MM.1S (cell line): ENCODE measurements around the gene NDUFA8.

Source experiments
- DNase-seq: peaks from one replicate; pipeline ENCODE4 v3.0.0-alpha.2; 2015
- H2AFZ ChIP-seq: fragments of 300-600 bp; sonication (generic); 2 replicates; pipeline ENCODE4 v1.6.0; 2016; ENCODE audit warnings: antibody characterized with exemption, low read length
- H3F3A ChIP-seq: fragments of 300-600 bp; sonication (generic); 2 replicates; pipeline ENCODE4 v1.6.1; 2016; ENCODE audit warnings: mild to moderate bottlenecking, antibody characterized with exemption, low read length, moderate library complexity, mixed read lengths; ENCODE audit not compliant: insufficient read depth
- H3K27ac ChIP-seq: fragments of 300-600 bp; sonication (generic); 2 replicates; pipeline ENCODE4 v1.5.1; 2016; ENCODE audit warnings: mild to moderate bottlenecking, low read length
- H3K27me3 ChIP-seq: fragments of 300-600 bp; sonication (generic); replicated peaks from 2 replicates; pipeline ENCODE4 v1.6.0; 2016; ENCODE audit warnings: low read length; ENCODE audit not compliant: insufficient read depth
- H3K36me3 ChIP-seq: fragments of 300-600 bp; sonication (generic); replicated peaks from 2 replicates; pipeline ENCODE4 v1.6.1; 2016; ENCODE audit warnings: mild to moderate bottlenecking, low read length, mixed read lengths; ENCODE audit not compliant: insufficient read depth
- H3K4me1 ChIP-seq: fragments of 300-600 bp; sonication (generic); 2 replicates; pipeline ENCODE4 v1.6.1; 2016; ENCODE audit warnings: low read length, mixed read lengths
- H3K4me2 ChIP-seq: fragments of 300-600 bp; sonication (generic); 2 replicates; pipeline ENCODE4 v1.6.0; 2016; ENCODE audit warnings: low read depth, low read length
- H3K4me3 ChIP-seq: fragments of 300-600 bp; sonication (generic); 2 replicates; pipeline ENCODE4 v1.5.1; 2016; ENCODE audit warnings: low read length, mixed read lengths
- H3K79me2 ChIP-seq: fragments of 300-600 bp; sonication (generic); 2 replicates; pipeline ENCODE4 v1.6.1; 2016; ENCODE audit warnings: mixed run types, low read length, mixed read lengths
- H3K9ac ChIP-seq: fragments of 300-600 bp; sonication (generic); 2 replicates; pipeline ENCODE4 v1.6.1; 2016; ENCODE audit warnings: low read length, mixed read lengths
- H3K9me2 ChIP-seq: fragments of 300-600 bp; sonication (generic); replicated peaks from 2 replicates; pipeline ENCODE4 v1.6.1; 2016; ENCODE audit warnings: mild to moderate bottlenecking, low read length, mixed read lengths; ENCODE audit not compliant: insufficient read depth
- H3K9me3 ChIP-seq: fragments of 300-600 bp; sonication (generic); replicated peaks from 2 replicates; pipeline ENCODE4 v1.6.1; 2016; ENCODE audit warnings: mild to moderate bottlenecking, low read length, mixed read lengths; ENCODE audit not compliant: insufficient read depth
- H4K20me1 ChIP-seq: fragments of 300-600 bp; sonication (generic); 2 replicates; pipeline ENCODE4 v1.6.1; 2016; ENCODE audit warnings: mild to moderate bottlenecking, low read length, moderate library complexity, mixed read lengths; ENCODE audit not compliant: insufficient read depth
- CTCF ChIP-seq: fragments of 300-600 bp; sonication (generic); IDR thresholded peaks from 2 replicates; pipeline ENCODE4 v1.5.1; 2016; ENCODE audit warnings: antibody characterized with exemption, low read length, mixed read lengths
- EZH2 ChIP-seq: fragments of 300-600 bp; sonication (generic); optimal IDR thresholded peaks from 2 replicates; pipeline ENCODE3; 2017; ENCODE audit warnings: low read depth, mild to moderate bottlenecking, antibody characterized with exemption, low read length, mixed read lengths
- EZH2phosphoT487 ChIP-seq: fragments of 300-600 bp; sonication (generic); IDR thresholded peaks from 2 replicates; pipeline ENCODE4 v1.6.1; 2018; ENCODE audit warnings: antibody characterized with exemption, low read length

The NDUFA8 gene

GRCh38 chr9:122180633-122181032, 21.1 kb upstream of the NDUFA8 start:
- Histone ChIP-seq H3K27ac (no peak overlapping the region), H3K4me2 (no peak overlapping the region), H3K36me3 (no peaks in the 10 kb centered on the region), H3K4me1 (no peaks in the 10 kb centered on the region), H3K9me2 (no peaks in the 10 kb centered on the region), H3K9ac (no peak overlapping the region), H3K27me3 (no peaks in the 10 kb centered on the region; the same call in 1 of the 2 replicates), H4K20me1 (no peaks in the 10 kb centered on the region), H3K9me3 (no peaks in the 10 kb centered on the region), H2AFZ (no peak overlapping the region), H3K79me2 (no peaks in the 10 kb centered on the region), H3K4me3 (no peak overlapping the region), H3F3A (no peaks in the 10 kb centered on the region)
- TF ChIP-seq CTCF (no peak), EZH2 (no peak), EZH2phosphoT487 (no peak)
- no peak for DNase-seq

GRCh38 chr9:122179690-122180074, 20.1 kb upstream of the NDUFA8 start:
- Histone ChIP-seq H3K36me3 (no peaks in the 10 kb centered on the region), H3K27me3 (no peaks in the 10 kb centered on the region; the same call in 1 of the 2 replicates), H3K27ac (no peak overlapping the region), H3K9me2 (no peaks in the 10 kb centered on the region), H3K4me3 (no peak overlapping the region), H3K79me2 (no peaks in the 10 kb centered on the region), H3K4me2 (no peak overlapping the region), H3K4me1 (no peaks in the 10 kb centered on the region), H3F3A (no peaks in the 10 kb centered on the region), H3K9ac (no peak overlapping the region), H4K20me1 (no peaks in the 10 kb centered on the region), H3K9me3 (no peaks in the 10 kb centered on the region), H2AFZ (no peak overlapping the region)
- TF ChIP-seq CTCF (no peak), EZH2phosphoT487 (no peak), EZH2 (no peak)
- DNase-seq, result no peak

GRCh38 chr9:122179054-122179689, 19.6 kb upstream of the NDUFA8 start:
- no peak for DNase-seq
- Histone ChIP-seq H3K9me2 (no peaks in the 10 kb centered on the region), H3K9ac (no peak overlapping the region), H3F3A (no peaks in the 10 kb centered on the region), H3K9me3 (no peaks in the 10 kb centered on the region), H3K36me3 (no peaks in the 10 kb centered on the region), H3K4me3 (no peak overlapping the region), H4K20me1 (no peaks in the 10 kb centered on the region), H3K27ac (no peak overlapping the region), H3K4me2 (no peak overlapping the region), H3K27me3 (no peaks in the 10 kb centered on the region; the same call in 1 of the 2 replicates), H2AFZ (no peak overlapping the region), H3K4me1 (no peaks in the 10 kb centered on the region), H3K79me2 (no peaks in the 10 kb centered on the region)
- TF ChIP-seq EZH2phosphoT487, result no peak
- no peak for TF ChIP-seq EZH2
- TF ChIP-seq CTCF, result no peak
